ENCODE data around the gene FUZ.

GRCh38 chr19:49792829-49793560, 20.1 kb downstream of the FUZ start:
- no peak for TF ChIP-seq CTCF (IDR thresholded peaks at IDR 0.05)
- no peak for TF ChIP-seq EZH2 (IDR thresholded peaks at IDR 0.05; ENCODE audit: borderline replicate concordance, insufficient read depth, low read depth, low read length, poor library complexity, severe bottlenecking)
